GM10266 (cell line): Measurements from ENCODE around the gene HDGFL2.
A peak's percentile ranks its signal among the peaks of the same experiment; 100 is the strongest.

Source experiments
- DNase-seq: peaks from one replicate; pipeline ENCODE4 v3.0.0; 2012; ENCODE audit errors: extremely low spot score
- TF ChIP-seq, protein P1 (sequence below): IDR thresholded peaks from 2 replicates; pipeline ENCODE4 v1.5.1; 2012; ENCODE audit warnings: mild to moderate bottlenecking, low read depth; ENCODE audit not compliant: control insufficient read depth, insufficient read depth; ENCODE audit errors: missing control alignments

Gene HDGFL2

DNA sequence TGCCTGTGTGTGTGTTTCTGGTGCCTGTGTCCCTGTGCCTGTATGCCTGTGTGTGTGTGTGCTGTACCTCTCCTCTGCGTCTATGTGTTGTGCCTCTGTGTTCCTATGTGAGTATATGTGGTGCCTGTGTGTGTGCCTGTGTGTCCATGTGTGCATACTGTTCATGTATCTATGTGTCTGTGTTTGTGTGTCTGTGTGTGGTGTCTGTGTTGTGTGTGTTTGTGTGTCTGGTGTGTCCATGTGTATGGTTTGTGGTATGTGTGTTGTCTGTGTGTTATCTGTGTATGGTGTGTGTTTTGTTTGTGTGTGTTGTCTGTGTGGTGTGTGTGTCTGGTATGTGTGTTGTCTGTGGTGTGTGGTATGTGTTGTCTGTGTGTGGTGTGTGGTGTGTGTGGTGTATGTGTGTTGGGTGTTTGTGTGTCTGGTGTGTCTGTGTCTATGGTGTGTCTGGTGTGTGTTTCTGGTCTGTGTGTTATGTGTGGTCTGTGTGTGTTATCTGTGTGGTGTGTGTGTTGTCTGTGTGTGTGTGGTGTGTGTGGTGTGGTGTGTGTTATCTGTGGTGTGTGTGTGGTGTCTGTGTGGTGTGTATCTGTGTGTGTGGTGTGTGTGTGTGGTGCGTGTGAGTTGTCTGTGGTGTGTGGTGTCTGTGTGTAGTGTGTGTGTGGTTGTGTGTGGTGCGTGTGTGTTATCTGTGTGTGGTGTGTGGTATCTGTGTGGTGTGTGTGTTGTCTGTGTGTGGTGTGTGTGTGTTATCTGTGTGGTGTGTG is 20.4 kb downstream of the HDGFL2 start:
- TF ChIP-seq, protein P1, sequence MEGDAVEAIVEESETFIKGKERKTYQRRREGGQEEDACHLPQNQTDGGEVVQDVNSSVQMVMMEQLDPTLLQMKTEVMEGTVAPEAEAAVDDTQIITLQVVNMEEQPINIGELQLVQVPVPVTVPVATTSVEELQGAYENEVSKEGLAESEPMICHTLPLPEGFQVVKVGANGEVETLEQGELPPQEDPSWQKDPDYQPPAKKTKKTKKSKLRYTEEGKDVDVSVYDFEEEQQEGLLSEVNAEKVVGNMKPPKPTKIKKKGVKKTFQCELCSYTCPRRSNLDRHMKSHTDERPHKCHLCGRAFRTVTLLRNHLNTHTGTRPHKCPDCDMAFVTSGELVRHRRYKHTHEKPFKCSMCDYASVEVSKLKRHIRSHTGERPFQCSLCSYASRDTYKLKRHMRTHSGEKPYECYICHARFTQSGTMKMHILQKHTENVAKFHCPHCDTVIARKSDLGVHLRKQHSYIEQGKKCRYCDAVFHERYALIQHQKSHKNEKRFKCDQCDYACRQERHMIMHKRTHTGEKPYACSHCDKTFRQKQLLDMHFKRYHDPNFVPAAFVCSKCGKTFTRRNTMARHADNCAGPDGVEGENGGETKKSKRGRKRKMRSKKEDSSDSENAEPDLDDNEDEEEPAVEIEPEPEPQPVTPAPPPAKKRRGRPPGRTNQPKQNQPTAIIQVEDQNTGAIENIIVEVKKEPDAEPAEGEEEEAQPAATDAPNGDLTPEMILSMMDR, result no peak
- no peak for DNase-seq

DNA sequence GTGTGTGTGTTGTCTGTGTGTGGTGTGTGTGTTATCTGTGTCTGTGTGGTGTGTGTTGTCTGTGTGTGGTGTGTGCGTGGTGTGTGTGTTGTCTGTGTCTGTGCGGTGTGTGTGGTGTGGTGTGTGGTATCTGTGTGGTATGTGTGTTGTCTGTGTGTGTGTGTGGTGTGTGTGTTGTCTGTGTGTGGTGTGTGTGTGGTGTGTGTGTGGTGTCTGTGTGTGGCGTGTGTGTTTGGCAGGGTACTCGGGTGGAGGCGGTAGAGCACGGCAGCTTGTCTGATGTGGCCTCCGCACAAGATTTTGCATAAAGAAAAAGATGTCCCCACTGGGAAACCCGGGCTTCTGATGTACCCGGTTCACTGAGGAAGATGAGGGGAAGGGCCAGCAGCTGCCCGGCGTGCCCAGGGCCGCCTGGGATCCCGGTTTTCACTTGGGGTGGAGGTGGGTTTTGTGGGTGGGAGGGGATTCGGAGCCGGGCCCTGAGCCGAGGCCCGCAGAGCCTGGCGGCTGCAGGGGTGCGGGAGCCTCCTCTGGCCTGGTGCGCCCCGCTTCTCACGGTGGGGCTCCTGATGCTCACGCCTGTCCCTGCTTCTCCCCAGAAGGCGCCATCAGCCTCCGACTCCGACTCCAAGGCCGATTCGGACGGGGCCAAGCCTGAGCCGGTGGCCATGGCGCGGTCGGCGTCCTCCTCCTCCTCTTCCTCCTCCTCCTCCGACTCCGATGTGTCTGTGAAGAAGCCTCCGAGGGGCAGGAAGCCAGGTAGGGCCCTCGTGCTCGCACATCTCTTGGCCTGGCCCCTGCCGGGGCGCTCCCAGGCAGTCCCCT is 21.2 kb downstream of the HDGFL2 start:
- no peak for DNase-seq
- TF ChIP-seq, protein P1, result no peak

DNA sequence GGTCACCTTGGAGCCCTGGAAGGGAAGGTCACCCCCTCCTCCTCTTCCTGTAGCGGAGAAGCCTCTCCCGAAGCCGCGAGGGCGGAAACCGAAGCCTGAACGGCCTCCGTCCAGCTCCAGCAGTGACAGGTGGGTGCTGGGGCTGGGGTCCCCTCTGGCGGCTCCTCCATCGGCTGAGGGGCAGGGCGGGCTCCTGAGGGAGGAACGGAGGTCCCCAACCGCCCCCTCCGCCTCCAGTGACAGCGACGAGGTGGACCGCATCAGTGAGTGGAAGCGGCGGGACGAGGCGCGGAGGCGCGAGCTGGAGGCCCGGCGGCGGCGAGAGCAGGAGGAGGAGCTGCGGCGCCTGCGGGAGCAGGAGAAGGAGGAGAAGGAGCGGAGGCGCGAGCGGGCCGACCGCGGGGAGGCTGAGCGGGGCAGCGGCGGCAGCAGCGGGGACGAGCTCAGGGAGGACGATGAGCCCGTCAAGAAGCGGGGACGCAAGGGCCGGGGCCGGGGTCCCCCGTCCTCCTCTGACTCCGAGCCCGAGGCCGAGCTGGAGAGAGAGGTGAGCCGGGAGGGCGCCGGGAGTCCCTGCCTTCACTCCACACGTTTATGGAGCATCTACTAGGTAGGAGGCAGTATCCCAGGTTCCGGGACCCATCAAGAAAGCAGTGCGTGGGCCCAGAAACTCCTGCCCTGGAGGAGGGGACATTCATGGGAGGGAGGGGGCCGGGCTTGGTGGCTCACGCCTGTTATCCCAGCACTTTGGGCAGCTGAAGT is 22.0 kb downstream of the HDGFL2 start:
- no peak for DNase-seq

DNA sequence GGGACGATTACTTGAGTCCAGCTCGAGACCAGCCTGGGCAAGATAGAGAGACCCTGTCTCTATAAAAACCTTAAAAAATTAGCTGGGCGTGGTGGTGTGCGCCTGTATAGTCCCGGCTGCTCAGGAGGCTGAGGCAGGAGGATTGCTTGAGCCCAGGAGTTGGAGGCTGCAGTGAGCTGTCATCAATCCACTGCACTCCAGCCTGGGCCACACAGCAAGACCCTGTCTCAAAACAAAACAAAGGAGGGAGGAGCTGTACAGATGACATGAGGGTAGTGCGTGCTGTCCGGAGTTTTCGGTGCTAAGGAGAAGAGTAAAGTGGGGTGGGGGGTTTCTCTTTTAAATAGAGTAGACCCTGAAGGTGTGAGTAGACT is 22.6 kb downstream of the HDGFL2 start:
- DNase-seq, result no peak
- TF ChIP-seq, protein P1, result no peak

More for the DNA sequence above, 22.0 kb downstream of the HDGFL2 start:
- TF ChIP-seq, protein P1, result no peak

DNA sequence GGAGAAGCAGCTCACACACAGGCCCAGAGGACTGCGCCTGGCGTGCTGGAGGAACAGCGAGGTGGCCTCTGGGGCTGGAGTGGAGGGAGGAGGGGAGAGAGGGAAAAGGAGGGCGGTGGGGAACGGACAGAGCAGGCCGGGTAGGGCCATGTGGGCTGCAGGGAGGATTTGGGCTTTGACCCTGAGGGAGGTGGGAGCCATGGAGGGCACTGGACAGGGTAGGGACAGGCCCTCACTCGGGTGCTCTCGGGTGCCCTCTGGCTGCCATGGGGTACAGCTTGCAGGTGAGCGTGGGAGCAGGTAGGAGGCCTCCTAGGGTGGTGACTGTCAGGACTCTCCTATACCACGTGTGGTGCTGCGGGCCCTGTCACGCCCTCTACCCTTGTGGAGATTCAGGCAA is 23.4 kb downstream of the HDGFL2 start:
- no peak for DNase-seq
- TF ChIP-seq, protein P1, result peak; percentile 24

DNA sequence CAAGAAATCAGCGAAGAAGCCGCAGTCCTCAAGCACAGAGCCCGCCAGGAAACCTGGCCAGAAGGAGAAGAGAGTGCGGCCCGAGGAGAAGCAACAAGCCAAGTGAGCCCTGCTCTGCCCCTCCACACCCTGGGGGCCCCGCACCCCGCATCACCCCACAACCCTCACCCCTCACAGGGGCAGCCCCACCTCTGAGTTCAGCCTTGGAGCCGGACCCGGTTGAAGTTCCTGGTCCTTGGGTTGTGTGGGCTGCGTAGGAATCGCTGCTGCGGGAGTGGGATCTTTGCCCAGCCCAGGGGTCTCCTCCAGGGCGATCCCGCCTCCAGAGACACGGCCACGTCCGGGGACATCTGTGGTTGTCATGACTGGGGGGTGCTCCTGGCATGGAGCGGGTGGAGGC is 24.2 kb downstream of the HDGFL2 start:
- no peak for DNase-seq

More for the DNA sequence above, 24.2 kb downstream of the HDGFL2 start:
- TF ChIP-seq, protein P1, result no peak
